GM18502 (cell line): Measurements from ENCODE around the gene ANXA4.
"Not testable (repeated sequence)": the region's sequence is repeated elsewhere in the genome, so short reads cannot be mapped to it uniquely, and the experiment has no call there.

Experiments used
- ATAC-seq: cut with Tn5 transposase; IDR thresholded peaks from one replicate; pipeline ENCODE4 v1.9.1; 2021; ENCODE audit warnings: mild to moderate bottlenecking; ENCODE audit not compliant: unreplicated experiment, poor library complexity

Gene ANXA4

GRCh38 chr2:69741575-69742321 is at the start of gene ANXA4:
Gene ANXA4 (plus strand): TSS chr2:69742134. CDS start chr2:69781566, 39,432 bp downstream.
- ATAC-seq = peak; percentile 90

GRCh38 chr2:69692424-69692823 is 49.5 kb upstream of the ANXA4 start:
- no peak for ATAC-seq

- peak; percentile 56 for ATAC-seq
Observed at GRCh38 chr2:69693059-69693774, 48.7 kb upstream of the ANXA4 start.

GRCh38 chr2:69693775-69694450 is 48.0 kb upstream of the ANXA4 start:
- peak; percentile 14 for ATAC-seq

GRCh38 chr2:69694894-69695849 is 46.8 kb upstream of the ANXA4 start:
- ATAC-seq = no peak

- ATAC-seq = no peak
Observed at GRCh38 chr2:69695850-69696216, 46.1 kb upstream of the ANXA4 start.

GRCh38 chr2:69700381-69700780 is 41.6 kb upstream of the ANXA4 start:
- ATAC-seq = no peak

GRCh38 chr2:69701100-69701945 is 40.6 kb upstream of the ANXA4 start:
- ATAC-seq = no peak

GRCh38 chr2:69703189-69703588 is 38.7 kb upstream of the ANXA4 start:
- no peak for ATAC-seq

- ATAC-seq = no peak
Observed at GRCh38 chr2:69704446-69704845, 37.5 kb upstream of the ANXA4 start.

- ATAC-seq = no peak
Observed at GRCh38 chr2:69709290-69709689, 32.6 kb upstream of the ANXA4 start.

GRCh38 chr2:69711971-69712370 is 30.0 kb upstream of the ANXA4 start:
- ATAC-seq = no peak

- no peak for ATAC-seq
Observed at GRCh38 chr2:69714024-69714423, 27.9 kb upstream of the ANXA4 start.

- ATAC-seq = not testable (repeated sequence)
Observed at GRCh38 chr2:69714539-69715220, 27.3 kb upstream of the ANXA4 start.

GRCh38 chr2:69715964-69716363 is 26.0 kb upstream of the ANXA4 start:
- ATAC-seq = no peak

- no peak for ATAC-seq
Observed at GRCh38 chr2:69716555-69717120, 25.3 kb upstream of the ANXA4 start.

GRCh38 chr2:69717186-69717585 is 24.7 kb upstream of the ANXA4 start:
- no peak for ATAC-seq

GRCh38 chr2:69717861-69718273 is 24.1 kb upstream of the ANXA4 start:
- no peak for ATAC-seq
